Measurements from ENCODE around the gene RPS2. TPM values are rescaled to one million over a fixed set of nuclear protein-coding genes. Genes with fewer than 3 reads are reported as not detected.

Gene RPS2
- polyA plus RNA-seq (2012; rRNA removed) = 4,622 and 6,384 TPM in 2 replicates
- 3,333 and 4,601 TPM in 2 replicates for polyA plus RNA-seq (2012; cell fraction: cytosol; rRNA removed)
- polyA plus RNA-seq (2012; cell fraction: nucleus; rRNA removed) = 1,948 and 2,502 TPM in 2 replicates

DNA sequence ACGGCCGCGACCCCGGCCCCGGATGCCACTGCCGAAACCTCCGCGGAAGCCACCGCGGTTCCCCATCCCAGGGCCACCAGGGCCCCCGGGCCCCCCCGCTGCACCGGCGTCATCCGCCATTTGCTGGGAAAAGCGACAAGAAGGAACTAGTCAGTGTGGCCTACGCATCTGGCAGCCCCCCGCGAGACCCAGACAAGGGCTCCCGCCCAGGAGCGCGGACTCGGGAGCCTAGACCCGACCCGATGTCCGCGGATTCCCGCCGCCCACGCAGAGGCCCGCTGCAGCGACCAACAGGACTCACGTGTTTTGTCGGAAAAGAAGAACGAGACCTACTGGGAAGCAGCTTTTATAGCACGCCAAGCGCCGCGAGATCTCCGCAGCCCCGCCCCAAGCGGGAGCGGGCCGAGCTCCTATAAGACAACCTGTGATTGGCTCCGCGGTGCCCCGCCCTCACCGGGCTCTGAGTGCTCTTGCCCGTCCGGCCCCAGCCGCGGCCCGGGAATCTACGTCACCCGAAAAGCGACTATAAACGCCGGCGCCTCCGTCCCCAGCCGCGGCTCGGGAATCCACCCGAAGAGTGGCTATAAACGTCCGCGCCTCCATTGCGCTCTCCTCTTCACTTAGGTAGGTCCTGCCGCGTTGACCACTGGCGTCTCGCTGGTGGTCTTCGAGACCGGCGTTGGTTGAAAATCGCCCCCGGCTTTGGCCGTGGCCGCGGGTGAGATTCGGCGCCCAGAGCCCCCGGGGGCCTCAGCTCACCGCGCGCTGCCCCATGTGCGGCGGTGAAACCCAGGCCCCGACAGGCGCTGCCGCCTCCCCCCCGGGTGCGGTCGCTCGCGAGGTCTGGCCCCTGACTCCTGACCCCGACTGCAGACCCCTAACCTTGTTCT, at the start of gene RPS2:
Gene RPS2 (minus strand): TSS at position 321 of the 890 bp plus-strand sequence. CDS start 201 bp downstream, at position 120.
- DNase-seq = peak; percentile 100
- CTCF ChIA-PET = interaction anchor here (0.6 to 2.8 kb wide), 7 partner anchors 10 to 176 kb away, joined by 3 to 12 read pairs (median 4); no protein-coding TSS in a partner anchor
- TF ChIP-seq, protein P1, sequence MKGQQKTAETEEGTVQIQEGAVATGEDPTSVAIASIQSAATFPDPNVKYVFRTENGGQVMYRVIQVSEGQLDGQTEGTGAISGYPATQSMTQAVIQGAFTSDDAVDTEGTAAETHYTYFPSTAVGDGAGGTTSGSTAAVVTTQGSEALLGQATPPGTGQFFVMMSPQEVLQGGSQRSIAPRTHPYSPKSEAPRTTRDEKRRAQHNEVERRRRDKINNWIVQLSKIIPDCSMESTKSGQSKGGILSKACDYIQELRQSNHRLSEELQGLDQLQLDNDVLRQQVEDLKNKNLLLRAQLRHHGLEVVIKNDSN (IDR thresholded peaks at IDR 0.05; ENCODE audit: borderline replicate concordance, low read depth) = no peak
- peak; percentile 77 for TF ChIP-seq YY1 (IDR thresholded peaks at IDR 0.05; ENCODE audit: low read depth)
- TF ChIP-seq FOXM1 (IDR thresholded peaks at IDR 0.05; ENCODE audit: low read depth) = no peak
- TF ChIP-seq FOSL2 (IDR thresholded peaks at IDR 0.05; ENCODE audit: borderline replicate concordance, low read depth) = no peak
- TF ChIP-seq SIN3A (IDR thresholded peaks at IDR 0.05; ENCODE audit: borderline replicate concordance, low read depth, low read length) = peak; percentile 98; the same call in 1 of the 2 replicates
- no peak for TF ChIP-seq TCF12 (IDR thresholded peaks at IDR 0.05)
- peak; percentile 99 for TF ChIP-seq CHD2 (IDR thresholded peaks at IDR 0.05; ENCODE audit: low read length, partially characterized antibody)
- TF ChIP-seq FOXJ3 (CRISPR knock-in tag; IDR thresholded peaks at IDR 0.05) = no peak
- no peak for TF ChIP-seq RAD21 (IDR thresholded peaks at IDR 0.05; ENCODE audit: low read length)
- TF ChIP-seq, protein P2, sequence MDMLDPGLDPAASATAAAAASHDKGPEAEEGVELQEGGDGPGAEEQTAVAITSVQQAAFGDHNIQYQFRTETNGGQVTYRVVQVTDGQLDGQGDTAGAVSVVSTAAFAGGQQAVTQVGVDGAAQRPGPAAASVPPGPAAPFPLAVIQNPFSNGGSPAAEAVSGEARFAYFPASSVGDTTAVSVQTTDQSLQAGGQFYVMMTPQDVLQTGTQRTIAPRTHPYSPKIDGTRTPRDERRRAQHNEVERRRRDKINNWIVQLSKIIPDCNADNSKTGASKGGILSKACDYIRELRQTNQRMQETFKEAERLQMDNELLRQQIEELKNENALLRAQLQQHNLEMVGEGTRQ (IDR thresholded peaks at IDR 0.05; ENCODE audit: borderline replicate concordance, low read depth, low read length) = no peak
- TF ChIP-seq TAF1 (IDR thresholded peaks at IDR 0.05; ENCODE audit: borderline replicate concordance, low read depth, low read length) = peak; percentile 99
- TF ChIP-seq ELF1 (IDR thresholded peaks at IDR 0.05) = peak; percentile 55
- TF ChIP-seq, protein P3, sequence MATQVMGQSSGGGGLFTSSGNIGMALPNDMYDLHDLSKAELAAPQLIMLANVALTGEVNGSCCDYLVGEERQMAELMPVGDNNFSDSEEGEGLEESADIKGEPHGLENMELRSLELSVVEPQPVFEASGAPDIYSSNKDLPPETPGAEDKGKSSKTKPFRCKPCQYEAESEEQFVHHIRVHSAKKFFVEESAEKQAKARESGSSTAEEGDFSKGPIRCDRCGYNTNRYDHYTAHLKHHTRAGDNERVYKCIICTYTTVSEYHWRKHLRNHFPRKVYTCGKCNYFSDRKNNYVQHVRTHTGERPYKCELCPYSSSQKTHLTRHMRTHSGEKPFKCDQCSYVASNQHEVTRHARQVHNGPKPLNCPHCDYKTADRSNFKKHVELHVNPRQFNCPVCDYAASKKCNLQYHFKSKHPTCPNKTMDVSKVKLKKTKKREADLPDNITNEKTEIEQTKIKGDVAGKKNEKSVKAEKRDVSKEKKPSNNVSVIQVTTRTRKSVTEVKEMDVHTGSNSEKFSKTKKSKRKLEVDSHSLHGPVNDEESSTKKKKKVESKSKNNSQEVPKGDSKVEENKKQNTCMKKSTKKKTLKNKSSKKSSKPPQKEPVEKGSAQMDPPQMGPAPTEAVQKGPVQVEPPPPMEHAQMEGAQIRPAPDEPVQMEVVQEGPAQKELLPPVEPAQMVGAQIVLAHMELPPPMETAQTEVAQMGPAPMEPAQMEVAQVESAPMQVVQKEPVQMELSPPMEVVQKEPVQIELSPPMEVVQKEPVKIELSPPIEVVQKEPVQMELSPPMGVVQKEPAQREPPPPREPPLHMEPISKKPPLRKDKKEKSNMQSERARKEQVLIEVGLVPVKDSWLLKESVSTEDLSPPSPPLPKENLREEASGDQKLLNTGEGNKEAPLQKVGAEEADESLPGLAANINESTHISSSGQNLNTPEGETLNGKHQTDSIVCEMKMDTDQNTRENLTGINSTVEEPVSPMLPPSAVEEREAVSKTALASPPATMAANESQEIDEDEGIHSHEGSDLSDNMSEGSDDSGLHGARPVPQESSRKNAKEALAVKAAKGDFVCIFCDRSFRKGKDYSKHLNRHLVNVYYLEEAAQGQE (IDR thresholded peaks at IDR 0.05; ENCODE audit: low read depth, low read length) = peak; percentile 79
- no peak for TF ChIP-seq RFX5 (IDR thresholded peaks at IDR 0.05; ENCODE audit: low read length)
- no peak for TF ChIP-seq EZH2phosphoT487 (IDR thresholded peaks at IDR 0.05; ENCODE audit: borderline replicate concordance, low read depth)
- 0 out of 2 replicates have a peak, but pooled peaks have one; percentile 6 for TF ChIP-seq TEAD4 (IDR thresholded peaks at IDR 0.05; ENCODE audit: borderline replicate concordance, insufficient read depth)
- TF ChIP-seq SMC3 (IDR thresholded peaks at IDR 0.05; ENCODE audit: low read depth, low read length) = no peak
- peak; percentile 68 for TF ChIP-seq GABPA (IDR thresholded peaks at IDR 0.05; ENCODE audit: low read depth)
- TF ChIP-seq EP300 (IDR thresholded peaks at IDR 0.05; ENCODE audit: borderline replicate concordance in 1 of 2, low read depth in 1 of 2, low read length in 1 of 2) = peak; percentile 16 to 27; a peak in 1 of 4 replicates
- TF ChIP-seq MXI1 (IDR thresholded peaks at IDR 0.05; ENCODE audit: low read depth, low read length) = peak; percentile 91
- TF ChIP-seq, protein P4, sequence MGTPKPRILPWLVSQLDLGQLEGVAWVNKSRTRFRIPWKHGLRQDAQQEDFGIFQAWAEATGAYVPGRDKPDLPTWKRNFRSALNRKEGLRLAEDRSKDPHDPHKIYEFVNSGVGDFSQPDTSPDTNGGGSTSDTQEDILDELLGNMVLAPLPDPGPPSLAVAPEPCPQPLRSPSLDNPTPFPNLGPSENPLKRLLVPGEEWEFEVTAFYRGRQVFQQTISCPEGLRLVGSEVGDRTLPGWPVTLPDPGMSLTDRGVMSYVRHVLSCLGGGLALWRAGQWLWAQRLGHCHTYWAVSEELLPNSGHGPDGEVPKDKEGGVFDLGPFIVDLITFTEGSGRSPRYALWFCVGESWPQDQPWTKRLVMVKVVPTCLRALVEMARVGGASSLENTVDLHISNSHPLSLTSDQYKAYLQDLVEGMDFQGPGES (IDR thresholded peaks at IDR 0.05; ENCODE audit: low read depth, low read length) = peak; percentile 48; the same call in 1 of the 2 replicates
- no peak for TF ChIP-seq JUND (IDR thresholded peaks at IDR 0.05)
- TF ChIP-seq, protein P5, sequence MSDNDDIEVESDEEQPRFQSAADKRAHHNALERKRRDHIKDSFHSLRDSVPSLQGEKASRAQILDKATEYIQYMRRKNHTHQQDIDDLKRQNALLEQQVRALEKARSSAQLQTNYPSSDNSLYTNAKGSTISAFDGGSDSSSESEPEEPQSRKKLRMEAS (IDR thresholded peaks at IDR 0.05; ENCODE audit: low read depth) = peak; percentile 98
- no peak for TF ChIP-seq GATA2 (CRISPR knock-in tag; IDR thresholded peaks at IDR 0.05)

More for the DNA sequence above, at the start of gene RPS2:
- POLR2A ChIA-PET = interaction anchor here (0.6 to 2.0 kb wide), 36 partner anchors 10 to 544 kb away, joined by 3 to 17 read pairs (median 4); partner anchors contain the start of genes ECI1, FAHD1, GFER and HAGH
- under 1% methylated on average over 24 of the region's 97 CpGs for WGBS (ENCODE audit: low lambda C conversion rate)
- Histone ChIP-seq H3F3A (replicated peaks; ENCODE audit: insufficient read depth) (peaks cover 36% of the 10 kb centered on the region), H3K27ac (ENCODE audit: low read depth in 2 of 2, low read length in 1 of 2) (peak within 1 kb of the TSS; percentile 76 to 90), H2AFZ (ENCODE audit: low read depth) (no peak within 1 kb of the TSS; the same call in 1 of the 2 replicates), H3K9ac (peak within 1 kb of the TSS; percentile 92), H3K4me1 (ENCODE audit: control insufficient read depth in 1 of 2, insufficient read depth in 2 of 2, low read depth in 1 of 2, low read length in 1 of 2) (peaks cover 0 to 41% of the 10 kb centered on the region in 2 experiments; a peak in 1 of 4 replicates), H3K4me3 (ENCODE audit: low read depth in 2 of 2, low read length in 1 of 2) (peak within 1 kb of the TSS; percentile 86 to 98), H3K36me3 (replicated peaks in 1 of 2; ENCODE audit: control insufficient read depth in 1 of 2, insufficient read depth in 2 of 2, low read length in 1 of 2) (peaks cover 19 to 24% of the 10 kb centered on the region in 2 experiments), H3K9me2 (no peaks in the 10 kb centered on the region), H3K4me2 (peak within 1 kb of the TSS; percentile 98), H3K79me2 (ENCODE audit: insufficient read depth) (peaks cover 68% of the 10 kb centered on the region), H4K20me1 (ENCODE audit: insufficient read depth) (peaks cover 38% of the 10 kb centered on the region), H3K9me3 (no peaks in the 10 kb centered on the region), H3K27me3 (ENCODE audit: insufficient read depth) (no peaks in the 10 kb centered on the region)
